Measurements from ENCODE around the gene TGFBR3L.
"Not testable (repeated sequence)": the region's sequence is repeated elsewhere in the genome, so short reads cannot be mapped to it uniquely, and the experiment has no call there.

The TGFBR3L gene

GRCh38 chr19:7914099-7914498 is 531 bp upstream of the TGFBR3L start:
- DNase-seq (ENCODE audit: low read depth), result no peak
- no peak for TF ChIP-seq CTCF (IDR thresholded peaks at IDR 0.05; ENCODE audit: low read depth, low read length, missing control alignments)
- H3K4me3 ChIP-seq (ENCODE audit: low read depth, low read length), result no peak overlapping the region

GRCh38 chr19:7915250-7916102 is 846 bp downstream of the TGFBR3L start:
- DNase-seq (ENCODE audit: low read depth), result no peak
- TF ChIP-seq CTCF (IDR thresholded peaks at IDR 0.05; ENCODE audit: low read depth, low read length, missing control alignments), result no peak
- H3K4me3 ChIP-seq (ENCODE audit: low read depth, low read length), result peak overlapping the region; percentile 29; the same call in 1 of the 2 replicates

GRCh38 chr19:7916103-7916954 is 1.7 kb downstream of the TGFBR3L start:
- DNase-seq (ENCODE audit: low read depth), result no peak
- H3K4me3 ChIP-seq (ENCODE audit: low read depth, low read length), result peak overlapping the region; percentile 29
- TF ChIP-seq CTCF (IDR thresholded peaks at IDR 0.05; ENCODE audit: low read depth, low read length, missing control alignments), result peak; percentile 5

GRCh38 chr19:7916955-7917266 is 2.3 kb downstream of the TGFBR3L start:
- no peak overlapping the region for H3K4me3 ChIP-seq (ENCODE audit: low read depth, low read length)
- TF ChIP-seq CTCF (IDR thresholded peaks at IDR 0.05; ENCODE audit: low read depth, low read length, missing control alignments), result no peak
- DNase-seq (ENCODE audit: low read depth), result no peak

- TF ChIP-seq CTCF (IDR thresholded peaks at IDR 0.05; ENCODE audit: low read depth, low read length, missing control alignments), result peak; percentile 60
- DNase-seq (ENCODE audit: low read depth), result no peak
- peak overlapping the region; percentile 20; the same call in 1 of the 2 replicates for H3K4me3 ChIP-seq (ENCODE audit: low read depth, low read length)
These were observed 2.8 kb downstream of the TGFBR3L start for GRCh38 chr19:7917267-7918061.

- H3K4me3 ChIP-seq (ENCODE audit: low read depth, low read length); DNase-seq (ENCODE audit: low read depth): not testable (repeated sequence)
These were observed 3.5 kb downstream of the TGFBR3L start for GRCh38 chr19:7918062-7918614.

Measured in GM12864 (cell line).